NCI-H345 treated with DMSO at 0.1 percent for 48 hours (cell line): ENCODE measurements around the gene PDZD2.
"Not testable (repeated sequence)": the region's sequence is repeated elsewhere in the genome, so short reads cannot be mapped to it uniquely, and the experiment has no call there.

Experiments used
- DNase-seq: peaks from one replicate; lab custom pipeline; 2025; ENCODE audit not compliant: unreplicated experiment; lab: John Stamatoyannopoulos, UW

PDZD2 gene

DNA sequence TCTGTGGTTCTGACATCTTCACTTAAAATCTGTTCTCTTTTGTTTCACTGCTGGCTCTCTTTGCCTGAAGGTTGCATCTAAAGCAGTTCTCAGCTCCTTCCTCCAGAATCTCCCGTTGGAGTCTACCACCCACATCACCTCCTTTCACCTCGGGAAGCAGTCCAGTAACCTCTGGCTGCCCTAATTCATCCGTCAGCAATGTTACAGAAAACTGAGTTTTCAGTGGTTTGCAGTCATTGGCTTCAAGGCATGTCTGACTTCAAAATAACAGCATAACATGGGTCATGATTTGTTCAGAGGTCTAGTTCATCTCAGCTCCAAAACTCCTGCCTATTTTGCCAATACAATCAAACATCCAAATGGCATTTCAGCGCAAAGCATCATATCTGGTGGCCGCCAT, 427.5 kb downstream of the PDZD2 start:
- no peak for DNase-seq

DNA sequence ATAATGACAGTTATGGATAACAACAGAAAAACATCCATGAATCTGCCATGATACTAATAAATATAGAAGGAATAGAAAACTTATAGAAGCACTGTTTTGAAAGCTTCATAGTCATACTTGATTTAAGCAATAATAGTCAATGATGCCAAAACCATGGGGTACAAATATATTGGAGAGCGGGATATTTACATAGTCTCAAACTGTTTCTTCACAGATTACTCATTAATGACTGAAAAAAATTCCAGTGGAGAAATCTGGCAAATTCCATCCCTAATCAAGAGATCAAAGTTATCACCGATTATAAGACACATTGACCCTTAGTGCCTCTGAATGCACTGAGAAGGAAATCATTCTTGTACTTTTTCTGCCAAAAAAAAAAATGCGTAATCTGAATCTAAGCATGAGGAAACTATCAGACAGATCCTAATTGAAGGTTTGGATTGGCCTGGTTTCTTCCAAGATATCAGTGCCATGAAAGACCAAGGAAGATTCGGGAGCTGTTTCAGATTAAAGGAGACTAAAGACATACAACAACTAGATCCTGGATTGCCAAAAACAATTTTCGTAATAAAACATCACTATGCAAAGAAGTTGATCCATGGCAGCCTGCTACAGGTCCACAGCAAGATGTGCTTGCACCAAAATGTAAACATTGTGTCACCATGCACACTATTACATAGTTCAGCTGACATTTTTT, 429.0 kb downstream of the PDZD2 start:
- DNase-seq: no peak

DNA sequence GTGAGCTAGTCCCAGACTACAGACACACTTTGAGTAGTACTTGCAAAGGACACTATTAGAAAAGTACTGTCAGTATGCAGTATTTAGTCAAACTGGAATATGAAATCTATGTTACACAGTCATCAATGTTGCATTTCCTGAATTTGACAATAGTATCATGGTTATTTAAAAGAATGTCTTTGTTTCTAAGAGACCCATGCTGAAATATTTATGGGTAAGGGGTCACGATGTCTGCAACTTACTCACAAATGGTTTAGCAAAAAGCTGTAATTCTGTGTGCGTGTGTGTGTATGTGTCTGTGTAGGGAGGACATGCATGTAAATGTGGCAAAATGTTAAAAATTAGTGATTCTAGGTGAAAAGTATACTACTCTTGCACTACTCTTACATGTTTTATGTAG, 429.6 kb downstream of the PDZD2 start:
- no peak for DNase-seq

GRCh38 chr5:32069396-32069795, 430.5 kb downstream of the PDZD2 start:
- DNase-seq: no peak

DNA sequence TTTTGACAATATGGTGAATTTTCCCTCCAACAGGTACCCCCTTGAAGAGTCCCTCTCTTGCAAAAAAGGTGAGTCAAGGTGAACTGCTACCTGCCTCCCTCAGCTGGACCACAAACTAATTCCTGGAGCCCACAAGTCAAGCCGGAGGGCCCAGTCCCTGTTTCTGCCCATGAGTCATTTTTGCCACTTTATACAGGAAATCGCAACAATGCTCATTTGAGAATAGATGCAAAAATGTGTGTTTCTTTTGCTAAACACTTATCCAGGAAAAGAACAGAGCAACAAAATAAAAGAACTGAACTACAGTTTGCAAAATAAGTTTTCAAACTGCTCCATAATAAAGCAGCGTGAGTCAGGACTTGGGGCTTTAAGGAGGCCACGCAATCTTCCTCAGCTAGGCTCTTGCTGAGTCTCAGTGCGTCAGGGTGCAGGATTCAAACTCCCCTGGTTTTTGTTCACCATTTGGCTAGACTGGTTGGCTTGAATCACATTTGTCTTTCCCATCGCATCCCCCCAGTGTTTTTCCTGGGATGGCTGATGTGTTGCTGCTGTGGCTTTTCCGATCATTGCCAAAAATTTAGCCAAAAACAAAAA, 432.5 kb downstream of the PDZD2 start:
- no peak for DNase-seq

GRCh38 chr5:32072054-32072453, 433.1 kb downstream of the PDZD2 start:
- DNase-seq: no peak

DNA sequence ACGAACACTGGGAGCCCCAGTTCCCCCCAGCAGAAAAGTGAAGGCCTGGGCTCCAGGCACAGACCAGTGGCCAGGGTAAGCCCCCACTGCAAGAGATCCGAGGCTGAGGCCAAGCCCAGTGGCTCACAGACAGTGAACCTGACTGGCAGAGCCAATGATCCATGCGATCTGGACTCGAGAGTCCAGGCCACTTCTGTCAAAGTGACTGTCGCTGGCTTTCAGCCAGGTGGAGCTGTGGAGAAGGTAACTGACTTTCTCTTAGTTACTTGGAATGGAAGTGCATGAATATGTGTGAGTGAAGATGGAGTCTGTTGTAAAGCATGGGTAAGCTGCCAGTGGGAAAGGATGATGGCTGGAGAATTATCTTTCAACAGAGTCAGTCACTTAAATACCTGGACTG, 435.5 kb downstream of the PDZD2 start:
- DNase-seq: no peak

DNA sequence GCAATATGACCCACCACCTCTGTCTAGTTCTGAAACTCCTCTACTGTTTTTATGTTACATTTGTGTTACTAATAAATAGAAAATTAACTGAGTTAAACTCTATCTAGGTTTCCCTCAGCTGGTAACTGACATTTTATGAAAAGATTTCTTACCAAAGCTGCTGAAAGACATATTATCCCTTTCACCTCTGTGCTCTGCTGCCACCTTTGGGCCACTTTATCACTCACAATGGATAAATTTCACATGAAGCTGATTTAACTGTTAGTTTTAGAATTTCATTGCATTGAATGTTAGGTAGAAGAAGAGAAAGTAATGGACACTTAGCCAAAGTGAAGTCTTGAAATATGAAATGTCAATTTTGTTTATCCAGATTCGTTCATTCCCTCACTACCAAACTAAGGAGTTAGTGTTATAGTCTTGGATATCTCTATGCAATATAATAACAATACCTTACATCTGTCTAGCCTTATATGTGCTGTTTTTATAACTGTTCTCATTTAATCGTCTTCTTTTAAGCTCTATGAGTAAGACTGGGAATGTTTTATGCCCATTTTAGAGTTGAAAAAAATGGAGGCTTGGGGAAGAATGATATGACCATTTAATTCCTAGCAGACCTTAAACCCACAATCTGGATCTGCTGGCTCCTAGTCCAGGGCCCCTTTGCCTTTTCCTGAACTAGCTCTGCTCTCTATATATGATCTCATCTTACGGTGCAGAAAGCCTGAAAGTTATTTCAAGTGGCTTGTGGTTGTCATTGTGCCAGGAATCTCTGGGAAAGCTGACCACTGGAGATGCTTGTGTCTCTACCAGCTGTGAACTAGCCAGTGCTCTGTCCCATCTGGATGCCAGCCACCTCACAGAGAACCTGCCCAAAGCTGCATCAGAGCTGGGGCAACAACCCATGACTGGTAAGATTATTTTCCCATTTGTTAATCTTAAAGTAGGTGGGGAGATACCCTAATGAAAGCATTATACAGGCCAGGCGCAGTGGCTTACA, 438.1 kb downstream of the PDZD2 start:
- peak; percentile 55 for DNase-seq

- DNase-seq: not testable (repeated sequence)
Measured at GRCh38 chr5:32078855-32079254, 439.9 kb downstream of the PDZD2 start.

- DNase-seq: not testable (repeated sequence)
Measured at GRCh38 chr5:32080565-32080964, 441.6 kb downstream of the PDZD2 start.

DNA sequence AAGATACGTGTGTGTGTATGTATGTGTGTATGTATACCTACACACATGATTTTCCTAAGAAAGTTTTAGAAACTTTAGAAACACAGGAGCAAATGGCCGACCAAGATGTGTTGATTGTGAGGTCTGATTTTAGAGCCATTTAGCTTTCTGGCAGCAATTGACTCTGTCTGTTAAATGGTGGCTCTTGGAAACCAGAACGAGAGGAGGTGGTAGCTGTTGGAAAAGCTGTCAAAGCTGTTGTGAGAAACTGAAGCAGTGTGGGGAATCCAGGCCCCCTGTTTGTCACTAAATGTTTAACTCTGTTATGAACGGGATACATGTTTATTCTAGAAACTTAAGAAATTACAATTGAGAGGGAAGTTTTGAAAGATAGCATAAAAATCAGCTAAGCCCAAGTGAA, 443.8 kb downstream of the PDZD2 start:
- no peak for DNase-seq

GRCh38 chr5:32083981-32084430, 445.1 kb downstream of the PDZD2 start:
- no peak for DNase-seq

DNA sequence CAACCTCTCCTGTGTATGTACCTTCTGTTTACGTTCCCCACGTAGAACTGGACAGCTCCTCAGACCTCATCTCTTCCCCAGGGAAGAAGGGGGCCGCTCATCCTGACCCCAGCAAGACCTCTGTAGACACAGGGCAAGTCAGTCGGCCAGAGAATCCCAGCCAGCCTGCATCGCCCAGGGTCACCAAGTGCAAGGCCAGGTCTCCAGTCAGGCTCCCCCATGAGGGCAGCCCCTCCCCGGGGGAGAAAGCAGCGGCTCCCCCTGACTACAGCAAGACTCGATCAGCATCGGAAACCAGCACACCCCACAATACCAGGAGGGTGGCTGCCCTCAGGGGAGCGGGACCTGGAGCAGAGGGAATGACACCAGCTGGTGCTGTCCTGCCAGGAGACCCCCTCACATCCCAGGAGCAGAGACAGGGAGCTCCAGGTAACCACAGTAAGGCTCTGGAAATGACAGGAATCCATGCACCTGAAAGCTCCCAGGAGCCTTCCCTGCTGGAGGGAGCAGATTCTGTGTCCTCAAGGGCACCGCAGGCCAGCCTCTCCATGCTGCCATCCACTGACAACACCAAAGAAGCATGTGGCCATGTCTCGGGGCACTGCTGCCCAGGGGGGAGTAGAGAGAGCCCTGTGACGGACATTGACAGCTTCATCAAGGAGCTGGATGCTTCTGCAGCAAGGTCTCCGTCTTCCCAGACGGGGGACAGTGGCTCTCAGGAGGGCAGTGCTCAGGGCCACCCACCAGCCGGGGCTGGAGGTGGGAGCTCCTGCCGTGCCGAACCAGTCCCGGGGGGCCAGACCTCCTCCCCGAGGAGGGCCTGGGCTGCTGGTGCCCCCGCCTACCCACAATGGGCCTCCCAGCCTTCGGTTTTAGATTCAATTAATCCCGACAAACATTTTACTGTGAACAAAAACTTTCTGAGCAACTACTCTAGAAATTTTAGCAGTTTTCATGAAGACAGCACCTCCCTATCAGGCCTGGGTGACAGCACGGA, 448.5 kb downstream of the PDZD2 start:
- DNase-seq: no peak

DNA sequence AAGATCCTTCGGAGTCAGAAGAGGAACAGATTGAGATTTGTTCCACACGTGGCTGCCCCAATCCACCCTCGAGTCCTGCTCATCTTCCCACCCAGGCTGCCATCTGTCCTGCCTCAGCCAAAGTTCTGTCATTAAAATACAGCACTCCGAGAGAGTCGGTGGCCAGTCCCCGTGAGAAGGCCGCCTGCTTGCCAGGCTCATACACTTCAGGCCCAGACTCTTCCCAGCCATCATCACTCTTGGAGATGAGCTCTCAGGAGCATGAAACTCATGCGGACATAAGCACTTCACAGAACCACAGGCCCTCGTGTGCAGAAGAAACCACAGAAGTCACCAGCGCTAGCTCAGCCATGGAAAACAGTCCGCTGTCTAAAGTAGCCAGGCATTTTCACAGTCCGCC, 449.3 kb downstream of the PDZD2 start:
- no peak for DNase-seq

- DNase-seq: no peak
Measured at GRCh38 chr5:32089146-32090000, 450.4 kb downstream of the PDZD2 start.

- no peak for DNase-seq
Measured at GRCh38 chr5:32090026-32090754, 451.3 kb downstream of the PDZD2 start.

- DNase-seq: no peak
Measured at GRCh38 chr5:32090755-32091128, 451.8 kb downstream of the PDZD2 start.

- DNase-seq: peak; percentile 60
Measured at GRCh38 chr5:32092938-32093812, 454.2 kb downstream of the PDZD2 start.
